GM10248 (cell line): Measurements from ENCODE around the gene EIF1AY.

ENCODE experiments used
- CTCF ChIA-PET: fragments of 300-600 bp; sonication (Branson Sonifier 250); formaldehyde crosslinking; extraction: SDS; loops from one replicate; lab custom pipeline; 2021; ENCODE audit warnings: antibody characterized with exemption; lab: Yijun Ruan, JAX
- POLR2A ChIA-PET: fragments of 350-650 bp; sonication (Branson Sonifier 250); formaldehyde crosslinking; extraction: SDS; loops from one replicate; lab custom pipeline; 2020; ENCODE audit warnings: antibody characterized with exemption; lab: Yijun Ruan, JAX
- DNase-seq: peaks from one replicate; pipeline ENCODE4 v3.0.0; 2012; ENCODE audit errors: extremely low spot score
- CTCF ChIP-seq: IDR thresholded peaks from 2 replicates; pipeline ENCODE4 v1.5.1; 2012; ENCODE audit warnings: mild to moderate bottlenecking, low read depth; ENCODE audit errors: extremely low read depth, missing control alignments, control extremely low read depth

Gene EIF1AY

GRCh38 chrY:20575531-20576121 lies at the start of gene EIF1AY:
Gene EIF1AY, plus strand, starts transcription at chrY:20575776. Its CDS starts 96 bp downstream, at chrY:20575872.
- peak; percentile 45 for DNase-seq
- ChIA-PET POLR2A (interaction anchor here (0.6 to 0.9 kb wide), 2 partner anchors 39 to 913 kb away, joined by 3 read pairs; no protein-coding TSS in a partner anchor), CTCF (no interaction called here)
- no peak for TF ChIP-seq CTCF

- TF ChIP-seq CTCF, result no peak
- DNase-seq, result no peak
- POLR2A ChIA-PET, result no interaction called here
- CTCF ChIA-PET, result no interaction called here
These were observed 47.1 kb upstream of the EIF1AY start for GRCh38 chrY:20528435-20528834.

- TF ChIP-seq CTCF, result no peak
- DNase-seq, result no peak
- CTCF ChIA-PET, result interaction anchor here (1.2 to 1.4 kb wide), 2 partner anchors 8 to 16 kb away, joined by 3 read pairs; no protein-coding TSS in a partner anchor
- POLR2A ChIA-PET, result no interaction called here
These were observed 37.4 kb upstream of the EIF1AY start for GRCh38 chrY:20538186-20538585.

GRCh38 chrY:20538933-20539332 lies 36.6 kb upstream of the EIF1AY start:
- ChIA-PET POLR2A (no interaction called here), CTCF (interaction anchor here (1.4 kb wide), 1 partner anchor 8 kb away, joined by 3 read pairs; no protein-coding TSS in a partner anchor)
- no peak for TF ChIP-seq CTCF
- no peak for DNase-seq

- no peak for TF ChIP-seq CTCF
- ChIA-PET CTCF (interaction anchor here (1.2 kb wide), 1 partner anchor 12 kb away, joined by 3 read pairs; no protein-coding TSS in a partner anchor), POLR2A (no interaction called here)
- DNase-seq, result no peak
These were observed 31.1 kb upstream of the EIF1AY start for GRCh38 chrY:20544451-20544960.

- DNase-seq, result no peak
- TF ChIP-seq CTCF, result no peak
- CTCF ChIA-PET, result interaction anchor here (1.5 kb wide), 1 partner anchor 8 kb away, joined by 3 read pairs; no protein-coding TSS in a partner anchor
- POLR2A ChIA-PET, result no interaction called here
These were observed 29.5 kb upstream of the EIF1AY start for GRCh38 chrY:20546071-20546470.
